A549 (cell line): ENCODE measurements around the gene LIMD2. TPM values are rescaled to one million over a fixed set of nuclear protein-coding genes. Genes with fewer than 3 reads are reported as not detected.

Source experiments
- ATAC-seq, 2 experiments: fragments of 200-7000 bp in 1 of 2; fragments of >200 bp in 1 of 2; cut with Nextera tagmentation in 1 of 2; cut with Tn5 transposase in 1 of 2; 3 replicates each; pipeline versions ENCODE4 v1.8.0 to v1.9.1; 2018 to 2020; ENCODE audit warnings: mild to moderate bottlenecking in 1 of 2, moderate library complexity in 1 of 2
- CTCF ChIA-PET: fragments of 300-600 bp; sonication (Branson Sonifier 250); formaldehyde crosslinking; extraction: SDS; loops from one replicate; lab custom pipeline; 2021; ENCODE audit warnings: antibody characterized with exemption, inconsistent platforms; lab: Yijun Ruan, JAX
- POLR2A ChIA-PET: fragments of 350-600 bp; formaldehyde crosslinking; extraction: SDS; loops from one replicate; lab custom pipeline; 2021; ENCODE audit warnings: antibody characterized with exemption, inconsistent platforms; lab: Yijun Ruan, JAX
- DNase-seq, 2 experiments: peaks; one replicate each; pipeline versions ENCODE4 v3.0.0 to v3.0.0-alpha.2; 2011 to 2016; ENCODE audit warnings: low read depth in 1 of 2, low spot score in 1 of 2
- FAIRE-seq: peaks from 2 replicates; lab custom pipeline; 2011; peaks lifted over from hg19 to GRCh38; lab: Jason Lieb, UNC
- H3K27ac ChIP-seq, 2 experiments: fragments of >200 bp; sonication (Bioruptor Twin); formaldehyde crosslinking; 3 replicates each; pipeline ENCODE4 v1.5.1; 2016 to 2017
- H3K4me1 ChIP-seq: fragments of >200 bp; sonication (Bioruptor Twin); formaldehyde crosslinking; 3 replicates; pipeline ENCODE4 v1.6.1; 2016
- H3K4me2 ChIP-seq: fragments of >200 bp; sonication (Bioruptor Twin); formaldehyde crosslinking; 3 replicates; pipeline ENCODE4 v1.6.1; 2016
- H3K4me3 ChIP-seq: fragments of >200 bp; sonication (Bioruptor Twin); formaldehyde crosslinking; 3 replicates; pipeline ENCODE4 v1.5.1; 2016
- H3K9me3 ChIP-seq: fragments of >200 bp; sonication (Bioruptor Twin); formaldehyde crosslinking; 3 replicates; pipeline ENCODE4 v1.6.1; 2016
- BCL3 ChIP-seq: fragments of >200 bp; sonication (Bioruptor Twin); formaldehyde crosslinking; IDR thresholded peaks from 3 replicates; pipeline ENCODE4 v1.6.1; 2016
- BHLHE40 ChIP-seq: IDR thresholded peaks from 2 replicates; pipeline ENCODE4 v1.6.1; 2012; ENCODE audit warnings: low read depth, low read length, inconsistent platforms
- CBX2 ChIP-seq: fragments of 200-600 bp; sonication (generic); IDR thresholded peaks from 2 replicates; pipeline ENCODE4 v1.6.1; 2016; ENCODE audit warnings: low read depth, mild to moderate bottlenecking, borderline replicate concordance
- E2F6 ChIP-seq: IDR thresholded peaks from 2 replicates; pipeline ENCODE4 v1.6.1; 2012; ENCODE audit warnings: low read depth, borderline replicate concordance
- EHMT2 ChIP-seq: fragments of 200-600 bp; sonication (generic); IDR thresholded peaks from 2 replicates; pipeline ENCODE4 v1.6.1; 2016; ENCODE audit warnings: antibody characterized with exemption, low read depth, mild to moderate bottlenecking, moderate library complexity
- EP300 ChIP-seq, 2 experiments: fragments of >200 bp; sonication (Bioruptor Twin); formaldehyde crosslinking; IDR thresholded peaks; 2 replicates in 1 of 2; 3 replicates in 1 of 2; pipeline ENCODE4 v1.6.1; 2016 to 2017
- FOXS1 ChIP-seq: fragments of 250-450 bp; sonication (Bioruptor Pico); IDR thresholded peaks from 2 replicates; pipeline ENCODE4 v1.5.0; 2020; ENCODE audit warnings: mild to moderate bottlenecking, moderate library complexity
- GATA3 ChIP-seq: IDR thresholded peaks from 2 replicates; pipeline ENCODE4 v1.6.1; 2012; ENCODE audit warnings: borderline replicate concordance
- HDAC2 ChIP-seq: fragments of 200-600 bp; sonication (generic); IDR thresholded peaks from 2 replicates; pipeline ENCODE4 v1.6.1; 2016
- HEYL ChIP-seq: fragments of 250-450 bp; sonication (Bioruptor Pico); IDR thresholded peaks from 2 replicates; pipeline ENCODE4 v1.8.0; 2021; ENCODE audit warnings: mild to moderate bottlenecking, moderate library complexity
- HMGXB4 ChIP-seq: fragments of 250-450 bp; sonication (Bioruptor Pico); IDR thresholded peaks from 2 replicates; pipeline ENCODE4 v1.5.0; 2021; ENCODE audit warnings: mild to moderate bottlenecking, moderate library complexity, borderline replicate concordance
- HOXA7 ChIP-seq: fragments of 250-450 bp; sonication (Bioruptor Pico); IDR thresholded peaks from 2 replicates; pipeline ENCODE4 v1.5.0; 2020; ENCODE audit warnings: mild to moderate bottlenecking, moderate library complexity
- HOXB13 ChIP-seq: fragments of 250-450 bp; sonication (Bioruptor Pico); IDR thresholded peaks from 2 replicates; pipeline ENCODE4 v1.5.0; 2020; ENCODE audit warnings: low read depth, mild to moderate bottlenecking, moderate library complexity
- JUN ChIP-seq, 2 experiments: fragments of >200 bp; sonication (Bioruptor Twin); formaldehyde crosslinking; IDR thresholded peaks; 2 replicates in 1 of 2; 3 replicates in 1 of 2; pipeline ENCODE4 v1.6.1; 2016 to 2017
- KDM1A ChIP-seq: fragments of 200-600 bp; sonication (generic); IDR thresholded peaks from 2 replicates; pipeline ENCODE4 v1.6.1; 2016; ENCODE audit warnings: low read depth, mild to moderate bottlenecking
- MAFK ChIP-seq: fragments of 450-650 bp; IDR thresholded peaks from 2 replicates; pipeline ENCODE4 v1.6.1; 2014; ENCODE audit not compliant: partially characterized antibody
- MAX ChIP-seq: IDR thresholded peaks from 2 replicates; pipeline ENCODE4 v1.6.1; 2012
- MAZ ChIP-seq: fragments of 150-350 bp; IDR thresholded peaks from 2 replicates; pipeline ENCODE4 v1.6.1; 2014; ENCODE audit warnings: antibody characterized with exemption, low read depth, low read length, borderline replicate concordance
- PBX3 ChIP-seq: IDR thresholded peaks from 2 replicates; pipeline ENCODE4 v1.6.1; 2012
- PHF8 ChIP-seq: fragments of 200-600 bp; sonication (generic); IDR thresholded peaks from 2 replicates; pipeline ENCODE4 v1.6.1; 2016; ENCODE audit warnings: low read depth, mild to moderate bottlenecking, antibody characterized with exemption, moderate library complexity, borderline replicate concordance
- POLR2A ChIP-seq: IDR thresholded peaks from 2 replicates; pipeline ENCODE4 v1.6.1; 2012; ENCODE audit warnings: mild to moderate bottlenecking, low read length
- RFX5 ChIP-seq: fragments of 450-650 bp; IDR thresholded peaks from 2 replicates; pipeline ENCODE4 v1.7.1; 2014; ENCODE audit warnings: antibody characterized with exemption, mild to moderate bottlenecking, moderate library complexity
- SREBF2 ChIP-seq: fragments of 450-650 bp; IDR thresholded peaks from 2 replicates; pipeline ENCODE4 v1.6.1; 2014; ENCODE audit warnings: mild to moderate bottlenecking, moderate library complexity
- TFCP2L1 ChIP-seq: fragments of 250-450 bp; sonication (Bioruptor Pico); IDR thresholded peaks from 2 replicates; pipeline ENCODE4 v1.5.0; 2021; ENCODE audit warnings: mild to moderate bottlenecking
- TP53 ChIP-seq: fragments of 250-450 bp; sonication (Bioruptor Pico); IDR thresholded peaks from 2 replicates; pipeline ENCODE4 v1.5.0; 2021; ENCODE audit warnings: mild to moderate bottlenecking, moderate library complexity
- ZFP36 ChIP-seq: fragments of 450-650 bp; IDR thresholded peaks from 2 replicates; pipeline ENCODE4 v1.6.1; 2014; ENCODE audit warnings: borderline replicate concordance; ENCODE audit not compliant: partially characterized antibody
- WGBS: methylation state at CpG from one replicate; pipeline ENCODE4 v1.1.6; 2017; ENCODE audit errors: missing lambda C conversion rate; 5-methylcytosine and 5-hydroxymethylcytosine counted together
- polyA minus RNA-seq: library from RNA; depleted of rRNA, polyadenylated mRNA; stranded (reverse); fragments of >200 nt; gene quantifications from 2 replicates; pipeline ENCODE4 v1.2.3, GENCODE V29; 2011; rRNA and poly(A)+ RNA removed
- polyA plus RNA-seq, 4 experiments: library from polyadenylated mRNA; depleted of rRNA in 3 of 4; stranded (reverse); fragments of >200 nt; fragmentation: RNase III in 1 of 4; extraction: RNeasy Plus Mini Kit Qiagen cat#74134 plus additional on column Dnase treatment in 1 of 4; gene quantifications; 2 replicates in 3 of 4; 3 replicates in 1 of 4; pipeline ENCODE4 v1.2.3, GENCODE V29; 2011 to 2017

Gene LIMD2
- polyA plus RNA-seq (2011; rRNA removed) (5.6 and 6.0 TPM in 2 replicates), polyA plus RNA-seq (2017; fragmentation: RNase III; extraction: RNeasy Plus Mini Kit Qiagen cat#74134 plus additional on column Dnase treatment) (9.1 to 16.1 TPM (median 14.5 TPM) in 3 replicates), polyA minus RNA-seq (1.9 and 3.3 TPM in 2 replicates)
- polyA plus RNA-seq (2012; cell fraction: cytosol; rRNA removed): 18.4 and 23.1 TPM in 2 replicates
- polyA plus RNA-seq (2012; cell fraction: nucleus; rRNA removed): 40.5 and 57.1 TPM in 2 replicates

GRCh38 chr17:63699638-63700527 lies at the start of gene LIMD2:
Gene LIMD2 (minus strand): TSS chr17:63700125. CDS start chr17:63699298, 827 bp downstream.
- peak; percentile 44 for TF ChIP-seq POLR2A
- TF ChIP-seq MAX: 0 out of 2 replicates have a peak, but pooled peaks have one; percentile 16
- TF ChIP-seq PHF8: 0 out of 2 replicates have a peak, but pooled peaks have one; percentile 13
- TF ChIP-seq JUN (IDR thresholded peaks at IDR 0.05): peak in 1 of 2 experiments; percentile 63; a peak in 3 of 5 replicates
- no peak for TF ChIP-seq CBX2
- H3K4me1 ChIP-seq: 0 out of 3 replicates have a peak, but pooled peaks cover 6% of the 10 kb centered on the region
- 0% methylated on average over 7 of the region's 133 CpGs for WGBS
- ChIA-PET POLR2A (no interaction called here), CTCF (interaction anchor here (1.3 to 1.7 kb wide), 2 partner anchors 9 to 110 kb away, joined by 3 to 5 read pairs; no protein-coding TSS in a partner anchor)
- no peak for FAIRE-seq
- ATAC-seq: peak; percentile 25 to 28
- H3K27ac ChIP-seq: peak within 1 kb of the TSS; percentile 71 to 91
- peak within 1 kb of the TSS; percentile 70 for H3K4me3 ChIP-seq
- H3K4me2 ChIP-seq: peak within 1 kb of the TSS; percentile 96
- peak; percentile 26 to 69 for DNase-seq
- H3K9me3 ChIP-seq: no peaks in the 10 kb centered on the region

- peak within 1 kb of the TSS; percentile 92 to 95 for H3K27ac ChIP-seq
- ChIA-PET POLR2A (interaction anchor here (0.5 to 1.6 kb wide), 8 partner anchors 9 to 119 kb away, joined by 3 to 35 read pairs (median 4); partner anchors contain the start of genes CCDC47, DDX42 and MAP3K3), CTCF (interaction anchor here (1.0 to 1.4 kb wide), 3 partner anchors 9 to 45 kb away, joined by 3 to 5 read pairs (median 4); no protein-coding TSS in a partner anchor)
- peak within 1 kb of the TSS; percentile 94 for H3K4me2 ChIP-seq
- FAIRE-seq: no peak
- H3K4me1 ChIP-seq: peaks cover 14% of the 10 kb centered on the region
- no peaks in the 10 kb centered on the region for H3K9me3 ChIP-seq
- WGBS: under 1% methylated on average over 21 of the region's 61 CpGs
- peak; percentile 92 to 96 for ATAC-seq
- peak within 1 kb of the TSS; percentile 78 for H3K4me3 ChIP-seq
- DNase-seq: peak; percentile 95 to 99
- TF ChIP-seq HMGXB4 (CRISPR knock-in tag) (no peak), KDM1A (no peak), JUN (IDR thresholded peaks at IDR 0.05) (peak; percentile 73 to 88), GATA3 (0 out of 2 replicates have a peak, but pooled peaks have one; percentile 17), BCL3 (0 out of 3 replicates have a peak, but pooled peaks have one; percentile 64), EHMT2 (no peak), HOXA7 (CRISPR knock-in tag) (peak; percentile 92), ZFP36 (no peak), PHF8 (peak; percentile 84), RFX5 (0 out of 2 replicates have a peak, but pooled peaks have one; percentile 25), E2F6 (peak; percentile 94), HEYL (CRISPR knock-in tag) (no peak), MAFK (no peak), BHLHE40 (no peak), TFCP2L1 (CRISPR knock-in tag) (peak; percentile 60; the same call in 1 of the 2 replicates), HDAC2 (no peak), EP300 (IDR thresholded peaks at IDR 0.05) (0 out of 5 replicates have a peak, but pooled peaks of 1 of the 2 experiments have one; percentile 10), SREBF2 (no peak), MAX (peak; percentile 88), MAZ (peak; percentile 62; the same call in 1 of the 2 replicates), HOXB13 (no peak), FOXS1 (CRISPR knock-in tag) (peak; percentile 27; the same call in 1 of the 2 replicates), TP53 (CRISPR knock-in tag) (peak; percentile 60; the same call in 1 of the 2 replicates), PBX3 (peak; percentile 32)
Observed at GRCh38 chr17:63741408-63742173, 41.7 kb upstream of the LIMD2 start, which contains the start of gene STRADA. Gene STRADA (minus strand): TSS chr17:63741799. CDS start chr17:63728369, 13,430 bp downstream.
